ENCODE measurements around the gene ANKH.

DNA sequence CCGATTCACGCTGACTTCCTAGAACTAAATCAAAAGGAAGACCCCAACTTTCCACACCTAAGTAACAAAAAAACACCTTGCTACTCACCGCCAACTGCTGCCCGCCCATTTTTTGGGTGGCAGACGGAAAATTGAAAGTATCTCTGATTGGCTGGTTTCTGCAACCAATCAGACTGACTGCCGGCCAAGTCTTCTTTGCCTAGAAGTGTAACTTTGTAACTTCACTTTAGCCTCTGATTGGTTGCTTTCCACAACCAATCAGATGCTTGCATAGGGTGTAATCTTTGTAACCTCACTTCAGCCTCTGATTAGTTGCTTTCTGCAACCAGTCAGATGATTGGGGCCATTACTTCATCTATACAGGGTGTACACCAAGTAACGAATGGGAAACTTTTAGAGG lies 42.6 kb upstream of the ANKH start:
- TF ChIP-seq POLR2A (IDR thresholded peaks at IDR 0.05) = no peak
- TF ChIP-seq, protein P1, sequence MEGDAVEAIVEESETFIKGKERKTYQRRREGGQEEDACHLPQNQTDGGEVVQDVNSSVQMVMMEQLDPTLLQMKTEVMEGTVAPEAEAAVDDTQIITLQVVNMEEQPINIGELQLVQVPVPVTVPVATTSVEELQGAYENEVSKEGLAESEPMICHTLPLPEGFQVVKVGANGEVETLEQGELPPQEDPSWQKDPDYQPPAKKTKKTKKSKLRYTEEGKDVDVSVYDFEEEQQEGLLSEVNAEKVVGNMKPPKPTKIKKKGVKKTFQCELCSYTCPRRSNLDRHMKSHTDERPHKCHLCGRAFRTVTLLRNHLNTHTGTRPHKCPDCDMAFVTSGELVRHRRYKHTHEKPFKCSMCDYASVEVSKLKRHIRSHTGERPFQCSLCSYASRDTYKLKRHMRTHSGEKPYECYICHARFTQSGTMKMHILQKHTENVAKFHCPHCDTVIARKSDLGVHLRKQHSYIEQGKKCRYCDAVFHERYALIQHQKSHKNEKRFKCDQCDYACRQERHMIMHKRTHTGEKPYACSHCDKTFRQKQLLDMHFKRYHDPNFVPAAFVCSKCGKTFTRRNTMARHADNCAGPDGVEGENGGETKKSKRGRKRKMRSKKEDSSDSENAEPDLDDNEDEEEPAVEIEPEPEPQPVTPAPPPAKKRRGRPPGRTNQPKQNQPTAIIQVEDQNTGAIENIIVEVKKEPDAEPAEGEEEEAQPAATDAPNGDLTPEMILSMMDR (IDR thresholded peaks at IDR 0.05) = no peak

All from prostate gland (tissue), 2 donors.